Glutamatergic neuron (in vitro differentiated cells): ENCODE results near the gene PSMD11. TPM values are rescaled to one million over a fixed set of nuclear protein-coding genes. Genes with fewer than 3 reads are reported as not detected.

Experiments used
- DNase-seq: peaks from one replicate; pipeline ENCODE4 v3.0.0; 2022
- H3K27ac Mint-ChIP-seq: one replicate; pipeline ENCODE4 v1.8.0; 2020; ENCODE audit warnings: mild to moderate bottlenecking, mixed read lengths, inconsistent platforms; ENCODE audit not compliant: unreplicated experiment
- H3K27me3 Mint-ChIP-seq: one replicate; pipeline ENCODE4 v1.8.0; 2020; ENCODE audit warnings: mild to moderate bottlenecking, moderate library complexity, mixed read lengths, inconsistent platforms; ENCODE audit not compliant: unreplicated experiment
- H3K36me3 Mint-ChIP-seq: one replicate; pipeline ENCODE4 v1.8.0; 2020; ENCODE audit warnings: mild to moderate bottlenecking, mixed read lengths, inconsistent platforms; ENCODE audit not compliant: unreplicated experiment
- H3K4me1 Mint-ChIP-seq: one replicate; pipeline ENCODE4 v1.8.0; 2020; ENCODE audit warnings: mild to moderate bottlenecking, low read depth, mixed read lengths, inconsistent platforms; ENCODE audit not compliant: unreplicated experiment
- H3K4me3 Mint-ChIP-seq: one replicate; pipeline ENCODE4 v1.8.0; 2020; ENCODE audit warnings: mild to moderate bottlenecking, mixed read lengths, inconsistent platforms; ENCODE audit not compliant: unreplicated experiment
- H3K9me3 Mint-ChIP-seq: one replicate; pipeline ENCODE4 v1.8.0; 2020; ENCODE audit warnings: mild to moderate bottlenecking, moderate library complexity, mixed read lengths, inconsistent platforms; ENCODE audit not compliant: unreplicated experiment
- total RNA-seq: library from RNA; stranded (reverse); fragmentation: NEBNext Ultra II Directional; extraction: Animal tissue kit (Norgen Biotek cat#: 25700); gene quantifications from one replicate; pipeline ENCODE4 v1.2.1, GENCODE V29; 2021; ENCODE audit not compliant: unreplicated experiment
- TF ChIP-seq, protein P1 (sequence below): fragments of 200-600 bp; sonication (generic); IDR thresholded peaks from one replicate; pipeline ENCODE4 v1.5.0; 2021; ENCODE audit not compliant: partially characterized antibody, unreplicated experiment

Gene PSMD11
- total RNA-seq, 1 donor from 2014 or later: 94.1 TPM

DNA sequence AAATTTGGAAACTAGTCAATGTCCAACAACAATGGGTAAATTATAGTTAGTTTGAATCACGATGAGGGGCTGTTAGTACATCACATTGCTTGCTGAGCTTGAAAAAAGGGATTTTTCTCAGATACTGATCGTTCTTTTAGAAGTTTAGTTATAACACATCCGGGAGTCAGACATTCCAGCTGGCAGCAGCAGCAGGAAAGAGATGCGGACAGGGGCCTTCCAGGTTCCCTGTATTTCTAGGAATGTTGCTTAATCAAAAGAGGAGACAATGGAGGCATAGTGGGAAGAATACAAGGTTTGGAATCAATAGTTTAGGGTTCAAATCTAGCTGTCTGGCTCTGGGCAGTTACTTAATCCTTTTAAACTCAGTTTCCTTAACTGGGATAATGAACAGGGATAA lies 70.3 kb downstream of the PSMD11 start:
- Mint-ChIP-seq H3K4me1 (peaks cover 29% of the 10 kb centered on the region), H3K4me3 (no peak overlapping the region), H3K27me3 (peaks cover 9% of the 10 kb centered on the region), H3K36me3 (no peaks in the 10 kb centered on the region), H3K27ac (no peak overlapping the region), H3K9me3 (peaks cover 5% of the 10 kb centered on the region)
- TF ChIP-seq, protein P1, sequence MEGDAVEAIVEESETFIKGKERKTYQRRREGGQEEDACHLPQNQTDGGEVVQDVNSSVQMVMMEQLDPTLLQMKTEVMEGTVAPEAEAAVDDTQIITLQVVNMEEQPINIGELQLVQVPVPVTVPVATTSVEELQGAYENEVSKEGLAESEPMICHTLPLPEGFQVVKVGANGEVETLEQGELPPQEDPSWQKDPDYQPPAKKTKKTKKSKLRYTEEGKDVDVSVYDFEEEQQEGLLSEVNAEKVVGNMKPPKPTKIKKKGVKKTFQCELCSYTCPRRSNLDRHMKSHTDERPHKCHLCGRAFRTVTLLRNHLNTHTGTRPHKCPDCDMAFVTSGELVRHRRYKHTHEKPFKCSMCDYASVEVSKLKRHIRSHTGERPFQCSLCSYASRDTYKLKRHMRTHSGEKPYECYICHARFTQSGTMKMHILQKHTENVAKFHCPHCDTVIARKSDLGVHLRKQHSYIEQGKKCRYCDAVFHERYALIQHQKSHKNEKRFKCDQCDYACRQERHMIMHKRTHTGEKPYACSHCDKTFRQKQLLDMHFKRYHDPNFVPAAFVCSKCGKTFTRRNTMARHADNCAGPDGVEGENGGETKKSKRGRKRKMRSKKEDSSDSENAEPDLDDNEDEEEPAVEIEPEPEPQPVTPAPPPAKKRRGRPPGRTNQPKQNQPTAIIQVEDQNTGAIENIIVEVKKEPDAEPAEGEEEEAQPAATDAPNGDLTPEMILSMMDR: no peak
- DNase-seq: no peak

DNA sequence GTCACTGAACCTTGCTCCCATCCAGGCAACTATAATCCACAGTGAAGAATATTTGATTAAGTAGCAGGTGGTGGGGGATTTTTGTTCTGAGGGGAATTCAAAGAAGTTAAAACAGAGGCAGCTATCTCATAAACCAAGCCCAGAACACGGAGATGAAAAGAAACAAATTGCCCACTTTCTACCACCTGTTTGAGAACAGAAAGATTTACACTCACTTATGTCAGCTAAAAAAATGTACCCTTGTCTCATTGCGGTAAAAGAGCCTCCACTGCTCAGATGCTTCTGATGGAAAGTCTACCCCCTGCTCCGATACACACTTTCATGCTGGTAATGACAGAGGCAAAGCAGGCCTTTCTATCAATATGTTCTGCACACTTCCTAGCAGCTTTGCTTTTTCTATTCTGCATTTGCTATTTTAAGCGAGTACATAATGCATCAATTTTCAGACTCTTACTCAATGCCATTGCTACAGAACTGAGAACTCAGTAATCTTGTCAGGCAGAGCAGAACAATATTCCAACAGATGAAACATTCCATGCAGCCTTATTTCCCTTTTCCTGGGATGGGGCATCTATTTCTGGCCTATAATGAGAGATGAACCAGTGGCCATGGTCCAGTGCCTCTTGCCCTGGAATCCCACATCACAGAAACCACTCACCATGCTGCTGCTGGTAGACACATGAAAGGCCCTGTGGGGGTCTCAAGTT lies 71.5 kb downstream of the PSMD11 start:
- TF ChIP-seq, protein P1: no peak
- no peak overlapping the region for H3K27ac Mint-ChIP-seq
- H3K4me3 Mint-ChIP-seq: no peak overlapping the region
- peaks cover 41% of the 10 kb centered on the region for H3K4me1 Mint-ChIP-seq
- H3K27me3 Mint-ChIP-seq: peaks cover 11% of the 10 kb centered on the region
- peaks cover 10% of the 10 kb centered on the region for H3K9me3 Mint-ChIP-seq
- no peak for DNase-seq
- H3K36me3 Mint-ChIP-seq: no peaks in the 10 kb centered on the region

DNA sequence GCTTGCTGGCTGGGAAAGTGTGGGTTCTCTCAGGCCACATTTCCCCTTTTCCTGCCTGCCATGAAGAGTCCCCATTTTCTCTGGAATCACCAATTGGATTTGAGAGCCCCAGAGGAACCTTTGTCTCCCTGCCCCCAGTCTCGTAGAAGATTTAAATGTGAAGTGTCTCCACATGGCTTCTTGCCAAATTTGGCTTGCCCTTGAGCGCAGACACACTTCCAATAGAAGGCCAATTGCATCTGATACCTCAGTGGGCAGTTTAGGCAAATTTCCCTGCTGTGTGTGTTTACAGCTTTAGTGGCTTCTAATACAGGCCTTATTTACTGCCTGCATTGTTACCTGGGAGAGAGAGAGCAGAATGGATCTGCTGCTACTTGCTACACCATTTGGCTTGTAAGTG lies 72.1 kb downstream of the PSMD11 start:
- H3K27ac Mint-ChIP-seq: no peak overlapping the region
- DNase-seq: no peak
- H3K4me3 Mint-ChIP-seq: peak overlapping the region; percentile 38
- H3K36me3 Mint-ChIP-seq: no peaks in the 10 kb centered on the region
- H3K27me3 Mint-ChIP-seq: peaks cover 11% of the 10 kb centered on the region
- peaks cover 42% of the 10 kb centered on the region for H3K4me1 Mint-ChIP-seq
- peaks cover 13% of the 10 kb centered on the region for H3K9me3 Mint-ChIP-seq
- TF ChIP-seq, protein P1: no peak

DNA sequence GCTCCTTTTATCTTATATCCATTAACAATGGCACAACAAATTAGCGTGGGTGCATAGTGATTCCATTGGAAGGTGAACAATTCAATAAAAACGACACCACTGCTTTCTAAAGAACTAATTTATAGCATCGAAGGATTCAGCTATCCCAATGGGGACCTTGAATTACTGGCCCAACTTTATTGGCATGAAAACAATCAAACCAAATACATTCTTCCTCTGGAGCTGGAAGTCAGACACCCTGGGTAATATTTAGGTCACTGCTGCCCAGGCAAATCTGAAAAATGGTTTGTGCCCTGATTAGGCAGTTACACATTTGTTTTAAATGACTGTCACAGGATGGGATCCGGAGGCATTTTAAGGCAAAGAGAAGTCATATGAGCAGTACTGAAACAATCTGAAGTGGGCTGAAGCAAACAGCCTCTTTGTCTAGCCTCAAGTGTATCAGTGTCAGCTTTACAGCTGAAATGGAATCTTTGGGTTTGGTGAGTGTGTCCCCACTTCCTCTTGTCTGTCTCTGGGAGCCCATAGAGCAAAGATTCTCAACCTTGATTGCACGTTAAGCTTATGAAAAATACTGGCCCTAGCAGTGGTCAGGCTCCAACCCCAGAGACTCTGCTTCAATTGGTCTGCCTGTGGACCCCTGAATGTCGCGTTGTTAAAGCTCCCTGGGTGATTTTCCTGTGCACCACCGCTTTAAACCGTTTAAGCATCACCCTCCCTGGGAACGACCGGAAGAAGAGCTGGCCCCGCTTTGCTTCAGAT lies 72.8 kb downstream of the PSMD11 start:
- H3K27ac Mint-ChIP-seq: no peak overlapping the region
- peaks cover 11% of the 10 kb centered on the region for H3K27me3 Mint-ChIP-seq
- H3K9me3 Mint-ChIP-seq: peaks cover 13% of the 10 kb centered on the region
- TF ChIP-seq, protein P1: no peak
- DNase-seq: no peak
- no peaks in the 10 kb centered on the region for H3K36me3 Mint-ChIP-seq
- H3K4me3 Mint-ChIP-seq: no peak overlapping the region
- peaks cover 41% of the 10 kb centered on the region for H3K4me1 Mint-ChIP-seq

DNA sequence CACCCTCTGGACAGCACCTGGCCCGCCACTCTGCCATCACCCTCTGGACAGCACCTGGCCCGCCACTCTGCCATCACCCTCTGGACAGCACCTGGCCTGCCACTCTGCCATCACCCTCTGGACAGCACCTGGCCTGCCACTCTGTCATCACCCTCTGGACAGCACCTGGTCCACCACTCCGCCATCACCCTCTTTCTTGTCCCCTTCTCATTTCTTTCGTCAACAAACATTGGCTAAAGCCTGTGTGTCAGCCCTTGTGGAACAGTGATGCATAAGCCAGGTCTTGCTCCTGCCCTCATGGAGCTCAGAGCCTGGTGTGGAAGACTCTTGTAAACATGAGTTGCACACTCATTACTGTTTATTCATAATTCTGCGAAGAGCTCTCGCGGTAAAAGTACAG lies 73.7 kb downstream of the PSMD11 start:
- Mint-ChIP-seq H3K27ac (peak overlapping the region; percentile 84), H3K4me3 (peak overlapping the region; percentile 80), H3K9me3 (peaks cover 13% of the 10 kb centered on the region), H3K36me3 (no peaks in the 10 kb centered on the region), H3K27me3 (peaks cover 11% of the 10 kb centered on the region), H3K4me1 (peaks cover 43% of the 10 kb centered on the region)
- no peak for DNase-seq
- TF ChIP-seq, protein P1: no peak
